GM12874 (cell line): Measurements from ENCODE around the gene ANP32E.

Experiments used
- TF ChIP-seq, protein P1 (sequence below): IDR thresholded peaks from 2 replicates; pipeline ENCODE4 v1.5.1; 2011; ENCODE audit warnings: low read depth, mild to moderate bottlenecking, control low read depth, low read length, moderate library complexity; ENCODE audit not compliant: insufficient read depth

ANP32E gene

DNA sequence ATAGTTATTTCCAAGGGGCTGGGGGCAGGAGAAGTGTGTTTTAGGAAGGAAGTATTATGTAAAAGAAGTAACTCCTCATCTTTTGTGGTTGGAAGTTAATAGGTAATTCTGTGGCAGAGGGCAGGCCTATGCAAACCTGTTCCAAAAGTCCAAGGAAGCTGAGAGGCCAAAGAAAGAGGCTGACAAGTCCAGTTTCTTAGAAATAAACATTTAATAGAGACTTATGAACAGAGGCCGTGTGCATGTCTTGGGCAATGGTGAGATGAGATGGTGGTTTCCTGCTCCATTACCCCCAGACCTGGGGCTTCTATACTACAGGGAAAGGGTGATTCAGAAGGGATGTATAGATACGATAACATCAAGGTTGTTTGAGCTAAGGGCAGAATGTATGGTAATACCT lies 14.0 kb upstream of the ANP32E start:
- TF ChIP-seq, protein P1, sequence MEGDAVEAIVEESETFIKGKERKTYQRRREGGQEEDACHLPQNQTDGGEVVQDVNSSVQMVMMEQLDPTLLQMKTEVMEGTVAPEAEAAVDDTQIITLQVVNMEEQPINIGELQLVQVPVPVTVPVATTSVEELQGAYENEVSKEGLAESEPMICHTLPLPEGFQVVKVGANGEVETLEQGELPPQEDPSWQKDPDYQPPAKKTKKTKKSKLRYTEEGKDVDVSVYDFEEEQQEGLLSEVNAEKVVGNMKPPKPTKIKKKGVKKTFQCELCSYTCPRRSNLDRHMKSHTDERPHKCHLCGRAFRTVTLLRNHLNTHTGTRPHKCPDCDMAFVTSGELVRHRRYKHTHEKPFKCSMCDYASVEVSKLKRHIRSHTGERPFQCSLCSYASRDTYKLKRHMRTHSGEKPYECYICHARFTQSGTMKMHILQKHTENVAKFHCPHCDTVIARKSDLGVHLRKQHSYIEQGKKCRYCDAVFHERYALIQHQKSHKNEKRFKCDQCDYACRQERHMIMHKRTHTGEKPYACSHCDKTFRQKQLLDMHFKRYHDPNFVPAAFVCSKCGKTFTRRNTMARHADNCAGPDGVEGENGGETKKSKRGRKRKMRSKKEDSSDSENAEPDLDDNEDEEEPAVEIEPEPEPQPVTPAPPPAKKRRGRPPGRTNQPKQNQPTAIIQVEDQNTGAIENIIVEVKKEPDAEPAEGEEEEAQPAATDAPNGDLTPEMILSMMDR: no peak

DNA sequence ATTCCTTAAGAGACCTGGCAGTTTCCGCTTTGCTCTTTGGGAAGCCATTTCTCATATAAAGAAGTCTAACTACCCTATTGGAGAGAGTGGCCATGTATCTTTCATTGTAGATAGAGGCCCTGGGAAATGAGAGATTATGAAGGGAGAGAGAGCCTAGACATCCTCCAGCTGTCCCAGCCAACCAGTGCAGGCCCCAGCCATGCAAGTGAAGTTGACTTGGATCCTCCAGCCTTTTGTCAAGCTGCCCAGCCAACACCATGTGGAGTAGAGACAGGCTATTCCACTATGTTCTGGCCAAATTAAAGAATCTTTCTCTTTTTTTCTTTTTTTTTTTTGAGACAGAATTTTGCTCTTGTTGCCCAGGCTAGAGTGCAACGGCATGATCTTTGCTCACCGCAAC lies 7.1 kb upstream of the ANP32E start:
- TF ChIP-seq, protein P1: no peak

DNA sequence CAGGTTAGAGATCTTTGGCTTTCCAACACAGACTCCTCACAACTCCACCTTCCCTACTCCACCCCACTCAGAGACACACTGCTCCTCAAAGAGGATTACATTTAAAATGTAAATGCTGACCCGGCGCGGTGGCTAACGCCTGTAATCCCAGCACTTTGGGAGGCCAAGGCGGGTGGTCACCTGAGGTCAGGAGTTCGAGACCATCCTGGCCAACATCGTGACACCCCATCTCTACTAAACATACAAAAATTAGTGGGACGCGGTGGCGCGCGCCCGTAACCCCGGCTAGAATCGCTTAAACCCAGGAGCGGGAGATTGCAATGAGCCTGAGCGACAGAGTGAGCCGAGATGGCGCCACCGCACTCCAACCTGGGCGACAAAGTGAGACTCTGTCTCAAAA lies 1.8 kb upstream of the ANP32E start:
- TF ChIP-seq, protein P1: no peak

DNA sequence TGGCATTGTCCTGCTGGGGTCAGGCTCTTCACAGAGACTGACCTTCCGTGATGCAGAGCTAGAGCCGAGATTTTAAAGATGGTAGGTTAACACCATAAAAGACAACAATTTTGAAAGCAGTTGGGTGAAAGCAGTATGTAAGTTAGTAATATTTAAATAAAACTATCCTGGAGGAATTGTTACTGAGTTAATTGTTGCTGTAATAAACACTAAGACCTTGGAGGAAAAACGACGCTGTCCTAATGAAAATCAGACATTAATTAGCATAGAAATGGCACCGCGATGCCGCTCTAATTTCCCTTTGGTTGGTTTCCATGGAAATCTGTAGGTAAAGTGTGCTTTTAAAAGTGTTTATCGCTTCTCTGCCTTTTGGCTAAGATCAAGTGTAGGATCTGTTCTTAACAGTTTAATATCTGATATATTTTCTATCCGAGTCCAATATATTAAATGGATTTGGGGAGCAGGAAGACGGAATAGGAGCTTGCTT lies 745 bp upstream of the ANP32E start:
- TF ChIP-seq, protein P1: no peak

DNA sequence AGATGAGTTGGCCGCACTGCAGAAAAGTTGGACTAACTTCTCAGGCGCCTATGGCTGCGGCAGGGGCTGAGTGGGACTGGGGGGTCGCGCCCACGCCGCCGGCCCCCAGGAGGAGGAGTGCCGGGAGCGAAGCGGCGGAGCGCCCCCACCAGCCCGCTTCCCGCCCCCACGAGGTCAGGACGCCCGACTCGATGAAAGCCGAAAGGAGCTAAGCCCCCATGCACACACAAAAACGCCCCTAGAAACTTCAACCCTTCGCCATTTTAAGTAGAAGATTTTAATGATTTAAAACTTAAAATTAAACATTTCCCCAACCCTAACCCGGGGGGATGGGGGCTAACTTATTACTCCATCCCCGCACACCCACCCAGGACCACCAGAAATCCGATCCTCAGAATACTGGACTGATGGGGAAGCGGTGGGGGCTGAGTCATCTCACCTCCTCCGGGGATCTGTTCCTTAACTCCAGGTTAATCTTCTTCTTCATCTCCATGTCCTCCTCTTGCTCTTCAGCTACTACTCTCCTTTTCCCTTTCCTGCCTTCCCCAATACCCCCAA lies 539 bp downstream of the ANP32E start:
- TF ChIP-seq, protein P1: peak; percentile 19; the same call in 1 of the 2 replicates

DNA sequence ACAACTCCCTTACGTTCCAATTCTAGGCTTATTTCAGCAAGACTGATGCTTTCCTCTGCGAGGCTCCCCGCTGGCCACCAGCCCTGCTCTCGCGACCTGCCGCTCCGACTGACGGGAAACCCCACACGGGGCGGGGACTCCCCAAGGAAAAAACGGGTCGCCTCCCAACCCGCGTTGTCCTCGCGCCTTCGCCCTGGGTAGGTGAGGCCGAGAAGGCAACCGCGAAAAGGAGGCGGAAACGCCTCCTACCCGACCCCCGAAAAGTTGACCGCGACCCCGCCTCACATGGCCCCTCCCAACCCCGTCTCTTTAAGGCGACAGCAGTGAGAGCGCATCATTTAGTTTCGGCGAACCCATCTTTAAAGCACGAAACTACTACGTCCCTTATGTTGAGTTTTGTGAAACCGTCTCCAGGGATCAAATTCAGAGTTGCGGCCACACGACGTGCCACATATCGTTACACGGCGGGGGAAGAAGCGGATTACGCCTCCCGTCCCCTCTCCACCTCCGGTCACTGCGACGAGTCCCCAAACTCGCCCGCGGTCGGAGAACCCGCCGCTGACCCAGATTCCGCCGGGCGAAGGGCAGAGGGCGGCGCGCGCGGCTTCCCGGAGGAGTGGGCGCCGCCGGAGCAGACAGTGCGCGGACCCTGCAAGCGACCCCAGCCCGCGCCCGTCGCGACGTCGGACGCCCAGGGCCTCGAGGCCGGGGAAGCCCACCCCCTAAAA lies 1.2 kb downstream of the ANP32E start:
- TF ChIP-seq, protein P1: no peak

DNA sequence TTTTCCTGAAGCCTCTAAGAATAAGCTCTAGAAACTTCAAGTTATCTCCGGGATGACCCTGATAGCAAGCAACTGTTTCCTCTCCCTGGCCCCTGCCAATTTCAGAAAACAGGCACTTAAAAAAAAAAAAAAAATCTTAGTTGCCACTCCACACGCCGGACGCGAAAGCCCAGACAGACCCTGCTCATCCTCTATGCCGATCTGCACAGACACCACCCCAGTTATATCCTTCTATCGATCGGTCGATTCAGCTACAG lies 1.7 kb downstream of the ANP32E start:
- TF ChIP-seq, protein P1: no peak
